GM21515 (cell line): ENCODE data around the gene STAT2.
"Not testable (repeated sequence)": the region's sequence is repeated elsewhere in the genome, so short reads cannot be mapped to it uniquely, and the experiment has no call there.

Source experiments
- ATAC-seq: cut with Tn5 transposase; IDR thresholded peaks from one replicate; pipeline ENCODE4 v1.9.1; 2021; ENCODE audit not compliant: unreplicated experiment

Gene STAT2

GRCh38 chr12:56362130-56363059 lies 2.5 kb upstream of the STAT2 start, which contains the start of gene APOF:
Gene APOF, minus strand, starts transcription at chr12:56362857. Its CDS starts 112 bp downstream, at chr12:56362745.
- ATAC-seq = no peak

DNA sequence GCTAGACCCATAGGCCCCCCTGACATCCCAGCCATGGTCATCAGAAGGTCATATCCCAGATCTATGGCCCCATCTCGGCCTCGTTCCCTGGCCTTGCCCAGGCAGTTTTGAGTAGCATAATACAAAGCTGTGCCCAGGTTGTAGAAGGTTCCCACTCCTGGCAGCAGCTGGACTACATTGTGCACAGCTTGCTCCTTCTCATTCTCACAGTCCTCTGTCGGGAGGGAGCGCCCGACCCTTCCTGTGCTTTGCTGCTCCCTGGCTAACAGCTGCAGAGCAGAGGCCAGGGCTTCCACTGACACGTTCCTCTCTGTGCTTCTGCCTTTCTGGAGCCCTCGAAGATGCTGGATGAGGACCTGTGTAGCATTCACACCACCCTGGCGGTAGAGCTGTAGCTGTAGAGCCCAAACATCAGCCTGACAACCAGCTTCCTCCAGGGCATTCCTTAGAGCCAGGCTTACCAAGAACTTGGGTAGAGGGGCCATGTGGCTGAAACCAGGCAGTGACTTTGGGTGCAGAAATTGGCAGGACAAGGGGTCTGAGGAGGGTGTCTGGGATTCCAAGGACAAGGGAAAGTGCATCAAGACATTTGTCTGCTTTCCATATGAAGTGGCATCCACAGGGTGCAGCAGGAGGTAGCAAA lies 1.7 kb upstream of the STAT2 start:
- no peak for ATAC-seq

DNA sequence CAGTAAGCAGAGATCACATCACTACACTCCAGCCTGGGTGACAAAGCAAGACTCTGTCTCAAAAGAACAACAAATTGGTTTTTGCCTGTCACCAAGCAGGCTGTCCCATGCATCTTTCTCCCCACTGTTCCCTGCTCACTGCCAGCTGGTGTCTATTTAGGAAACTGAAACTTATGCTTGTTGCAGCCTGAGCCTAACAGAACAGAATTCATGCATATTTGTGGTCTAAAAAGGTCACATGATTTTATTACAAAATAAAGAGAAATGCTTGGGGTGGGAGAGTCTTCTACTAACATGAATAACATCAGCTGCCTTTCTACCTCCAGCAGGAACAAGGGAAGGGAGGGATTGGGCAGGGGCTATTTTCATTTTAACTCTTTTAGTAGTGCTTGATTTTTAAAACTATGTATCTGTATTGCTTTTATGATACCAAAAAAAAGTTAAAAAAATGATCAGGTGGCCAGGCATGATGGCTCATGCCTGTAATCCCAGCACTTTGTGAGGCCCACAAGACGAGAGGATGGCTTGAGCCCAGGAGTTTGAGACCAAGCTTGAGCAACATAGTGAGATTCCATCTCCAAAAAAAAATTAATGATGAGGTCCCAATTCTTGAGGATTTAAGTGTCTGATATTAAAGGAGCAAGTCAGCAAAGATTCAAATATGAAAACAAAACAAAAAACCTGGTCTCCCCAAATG lies 923 bp downstream of the STAT2 start:
- no peak for ATAC-seq

DNA sequence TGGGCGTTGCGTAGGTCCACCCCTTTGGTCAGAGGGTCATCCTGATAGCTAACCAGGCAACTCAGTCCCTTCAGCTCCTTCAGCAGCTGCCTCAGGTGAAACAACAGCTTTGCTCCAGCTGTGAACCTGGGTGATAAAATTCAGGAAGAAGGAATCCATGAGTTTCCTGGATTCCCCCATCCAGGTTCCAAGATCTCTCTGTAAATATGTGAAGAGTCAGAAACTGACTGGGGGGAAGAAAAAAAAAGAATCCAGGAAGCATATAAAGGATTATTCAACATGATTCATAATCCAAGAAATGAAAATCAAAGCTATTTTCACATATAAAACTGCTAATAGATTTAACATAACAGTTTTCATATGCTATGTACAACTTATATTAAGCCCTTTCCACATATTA lies 8.6 kb downstream of the STAT2 start:
- ATAC-seq = no peak

- no peak for ATAC-seq
Observed at GRCh38 chr12:56350662-56351061, 9.2 kb downstream of the STAT2 start.

DNA sequence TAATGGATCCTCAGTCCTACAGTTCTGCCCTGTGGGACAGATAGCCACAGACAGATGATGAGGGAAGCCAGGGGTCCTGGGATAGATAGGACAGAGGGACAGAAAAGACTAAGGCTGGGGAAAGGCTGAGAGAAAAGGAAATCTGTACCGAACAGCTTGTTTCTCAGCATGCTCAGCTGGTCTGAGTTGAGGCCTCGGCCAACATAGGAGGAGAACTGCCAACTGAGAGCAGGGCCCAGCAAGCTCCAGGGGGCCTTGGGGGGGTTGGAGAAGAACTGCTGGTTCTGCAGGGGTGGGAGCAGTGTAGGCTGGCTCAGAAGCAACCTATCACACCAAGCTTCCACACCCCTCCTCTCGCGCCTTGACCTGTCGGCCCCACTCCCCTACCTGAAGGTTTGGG lies 11.1 kb downstream of the STAT2 start:
- ATAC-seq = no peak

GRCh38 chr12:56347255-56347654 lies 12.7 kb downstream of the STAT2 start:
- ATAC-seq = not testable (repeated sequence)

DNA sequence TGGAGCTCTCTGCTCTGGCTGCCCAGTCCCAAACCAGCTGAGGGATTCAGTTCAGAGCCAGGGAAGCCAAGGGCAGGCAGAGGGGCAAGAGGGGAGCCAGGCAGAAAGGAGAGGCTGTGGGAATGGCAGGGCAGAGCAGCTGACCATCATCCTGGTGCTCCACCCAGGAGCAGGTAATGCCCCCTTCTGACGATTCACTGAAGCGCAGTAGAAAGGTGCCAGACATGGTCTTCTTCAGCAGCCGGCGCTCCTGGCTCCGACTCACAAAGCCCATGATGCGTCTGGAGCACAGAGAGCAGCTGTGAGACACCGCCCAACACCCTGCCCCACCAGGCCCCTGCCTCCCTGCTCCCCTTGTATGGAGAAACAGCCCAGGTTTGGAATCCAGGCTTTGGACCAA lies 13.2 kb downstream of the STAT2 start:
- no peak for ATAC-seq

DNA sequence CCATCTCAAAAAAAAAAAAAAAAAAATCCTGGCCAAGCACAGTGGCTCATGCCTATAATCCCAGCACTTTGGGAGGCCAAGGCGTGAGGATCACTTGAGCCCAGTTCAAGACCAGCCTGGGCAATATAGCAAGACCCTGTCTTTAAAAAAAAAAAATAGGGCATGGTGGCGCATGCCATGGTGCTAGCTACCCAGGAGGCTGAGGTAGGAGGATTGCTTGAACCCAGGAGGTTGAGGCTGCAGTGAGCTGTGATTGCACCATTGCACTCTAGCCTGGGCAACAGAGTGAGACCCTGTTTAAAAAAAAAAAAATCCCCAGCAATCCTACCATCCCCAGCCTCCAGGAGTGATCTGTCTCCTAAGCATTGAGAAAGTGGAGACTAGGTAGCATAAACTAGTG lies 17.6 kb downstream of the STAT2 start:
- ATAC-seq = not testable (repeated sequence)

DNA sequence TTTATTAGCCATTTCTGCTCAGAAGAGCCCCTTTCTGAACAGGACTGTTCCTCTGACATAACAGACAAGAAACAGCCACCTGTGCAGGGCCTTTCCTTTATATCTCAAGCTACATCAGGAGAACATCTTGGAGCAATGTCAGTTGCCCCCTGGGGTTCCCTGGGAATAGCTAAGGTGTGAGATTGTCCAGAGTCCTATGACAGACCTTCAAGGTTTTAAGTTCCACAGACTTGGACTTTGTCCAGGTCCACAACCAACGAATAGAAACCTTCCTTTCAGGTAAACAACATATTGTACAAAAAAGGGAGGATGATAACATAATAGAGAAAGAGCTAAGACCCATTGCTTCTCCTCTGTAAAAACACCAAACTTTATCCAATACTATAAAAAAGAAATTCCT lies 18.3 kb downstream of the STAT2 start:
- ATAC-seq = no peak

- ATAC-seq = no peak
Observed at GRCh38 chr12:56339158-56339422, 20.8 kb downstream of the STAT2 start.

DNA sequence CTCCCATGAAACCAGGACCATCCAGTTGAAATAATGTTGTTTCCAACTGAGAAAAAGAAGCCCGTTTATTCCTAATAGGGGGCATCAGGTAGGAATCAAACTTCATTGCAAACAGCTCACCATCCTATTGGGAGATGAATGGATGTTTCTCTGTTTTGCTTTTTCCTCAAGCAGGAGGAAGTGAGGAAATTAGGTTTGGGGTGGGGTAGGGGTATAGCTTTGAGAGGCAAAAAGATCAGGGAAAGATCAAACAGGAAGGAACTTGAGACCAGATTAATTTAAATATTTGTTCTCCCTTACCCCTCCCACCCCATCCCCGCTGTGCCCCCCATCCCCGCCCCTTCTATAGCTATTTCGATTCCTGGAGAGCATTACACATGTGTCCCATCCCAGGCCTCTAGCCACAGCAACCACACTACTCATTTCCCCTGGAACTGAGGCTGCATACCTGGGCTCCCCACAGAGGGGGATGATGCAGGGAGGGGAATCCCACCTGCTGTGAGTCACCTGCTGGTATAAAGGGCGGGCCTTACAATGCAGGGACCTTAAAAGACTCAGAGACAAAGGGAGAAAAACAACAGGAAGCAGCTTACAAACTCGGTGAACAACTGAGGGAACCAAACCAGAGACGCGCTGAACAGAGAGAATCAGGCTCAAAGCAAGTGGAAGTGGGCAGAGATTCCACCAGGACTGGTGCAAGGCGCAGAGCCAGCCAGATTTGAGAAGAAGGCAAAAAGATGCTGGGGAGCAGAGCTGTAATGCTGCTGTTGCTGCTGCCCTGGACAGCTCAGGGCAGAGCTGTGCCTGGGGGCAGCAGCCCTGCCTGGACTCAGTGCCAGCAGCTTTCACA lies 21.4 kb downstream of the STAT2 start, which contains the start of gene IL23A:
Gene IL23A (plus strand): TSS at position 577 of the 850 bp plus-strand sequence. CDS start 161 bp downstream, at position 738.
- no peak for ATAC-seq

- no peak for ATAC-seq
Observed at GRCh38 chr12:56337753-56338251, 22.1 kb downstream of the STAT2 start.

- ATAC-seq = no peak
Observed at GRCh38 chr12:56336361-56337167, 23.3 kb downstream of the STAT2 start.

GRCh38 chr12:56335527-56335926 lies 24.4 kb downstream of the STAT2 start:
- ATAC-seq = not testable (repeated sequence)

GRCh38 chr12:56334490-56334793 lies 25.5 kb downstream of the STAT2 start:
- ATAC-seq = no peak

DNA sequence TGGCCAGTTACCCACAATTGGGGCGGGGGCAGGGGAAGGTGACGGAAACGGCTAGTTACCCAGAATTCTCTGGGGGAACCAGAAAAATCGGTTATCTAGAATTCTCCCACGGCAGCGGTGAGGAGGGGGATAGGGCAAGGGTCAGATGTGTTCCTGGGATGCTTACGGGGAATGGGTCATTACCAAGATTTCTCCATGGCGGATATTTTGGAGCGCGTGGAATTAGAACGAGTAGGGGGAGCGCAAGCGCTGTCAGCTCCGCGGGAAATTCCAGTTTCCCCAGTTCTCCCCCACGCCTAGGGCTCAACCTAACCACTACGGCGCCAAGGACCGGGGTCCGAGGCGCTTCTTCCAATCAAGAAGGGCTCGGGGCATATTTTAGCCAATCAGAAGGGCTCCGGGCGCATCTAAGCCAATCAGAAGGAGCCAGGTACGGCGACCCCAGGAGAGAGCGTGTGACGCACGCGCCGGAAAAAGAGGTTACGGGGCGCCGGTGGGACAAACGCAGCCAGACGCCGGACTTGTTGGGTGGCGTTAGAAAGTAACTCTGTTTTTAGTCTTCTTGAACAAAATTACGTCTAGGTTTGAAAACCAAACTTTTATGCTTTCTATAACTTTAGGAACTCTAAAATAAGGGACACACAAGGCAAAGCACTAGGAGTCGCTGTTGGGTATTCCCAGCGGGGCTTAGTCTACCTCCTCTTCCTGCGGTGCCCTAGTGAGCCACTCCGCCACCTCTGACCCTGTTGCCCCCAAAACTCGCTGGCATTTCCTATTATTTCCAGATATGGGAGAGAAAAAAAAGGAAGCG lies 26.0 kb downstream of the STAT2 start, which contains the start of gene PAN2:
Gene PAN2 (minus strand): TSS at position 322 of the 811 bp plus-strand sequence. CDS start 906 bp downstream, outside the sequence.
- ATAC-seq = peak; percentile 90

- ATAC-seq = peak; percentile 2
Observed at GRCh38 chr12:56333197-56333678, 26.7 kb downstream of the STAT2 start.
